Measurements from ENCODE around the gene CTAGE9. TPM values are rescaled to one million over a fixed set of nuclear protein-coding genes. Genes with fewer than 3 reads are reported as not detected.

Gene CTAGE9
- total and polyA plus RNA-seq, 7 experiments from 2014 or later: not detected

DNA sequence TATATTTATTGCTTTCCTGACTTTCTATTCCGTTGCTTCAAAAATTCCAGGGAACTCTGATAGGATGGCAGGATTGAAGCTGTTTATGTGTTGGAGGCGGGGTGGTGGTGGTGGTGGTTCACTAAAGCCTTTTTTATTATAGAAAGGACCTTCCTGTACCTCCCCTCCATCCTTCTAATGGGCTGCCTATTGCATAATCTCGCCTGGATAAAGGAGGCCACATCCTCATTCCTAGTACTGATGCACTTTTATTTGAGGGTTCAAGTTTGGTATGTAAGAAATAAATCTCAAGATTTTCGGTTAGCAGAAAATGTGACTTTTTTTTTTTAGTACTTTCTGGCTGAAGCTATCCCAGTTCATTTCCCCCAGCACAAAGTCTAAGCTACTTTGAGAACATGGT is 18.7 kb upstream of the CTAGE9 start:
- CTCF ChIA-PET: no interaction called here
- Mint-ChIP-seq H3K27me3 (peaks cover 0 to 6% (median 0%) of the 10 kb centered on the region in 5 donors), H3K36me3 (peaks cover 0 to 19% (median 4%) of the 10 kb centered on the region in 5 donors), H3K27ac (no peak overlapping the region), H3K4me1 (no peaks in the 10 kb centered on the region), H3K4me3 (no peak overlapping the region), H3K9me3 (peaks cover 0 to 5% (median 4%) of the 10 kb centered on the region in 11 donors)
- POLR2A ChIA-PET: interaction anchor here (0.6 kb wide), 1 partner anchor 944 kb away, joined by 3 read pairs; no protein-coding TSS in a partner anchor
- Histone ChIP-seq H3K9me3 (ENCODE audit: control insufficient read depth in 2 of 3, low read length in 3 of 3) (no peaks in the 10 kb centered on the region), H3K27ac (ENCODE audit: low read depth, low read length) (no peak overlapping the region), H3K27me3 (ENCODE audit: control insufficient read depth in 2 of 2, insufficient read depth in 2 of 2, low read length in 2 of 2) (no peaks in the 10 kb centered on the region), H3K4me3 (ENCODE audit: low read length) (no peak overlapping the region), H3K4me1 (ENCODE audit: control insufficient read depth in 2 of 2, insufficient read depth in 2 of 2, low read length in 2 of 2) (no peaks in the 10 kb centered on the region), H3K36me3 (ENCODE audit: control insufficient read depth in 2 of 3, insufficient read depth in 3 of 3, low read length in 3 of 3) (no peaks in the 10 kb centered on the region)
- intact Hi-C loops (cut with micrococcal nuclease): no loop called here
- ATAC-seq: no peak
- DNase-seq: no peak

DNA sequence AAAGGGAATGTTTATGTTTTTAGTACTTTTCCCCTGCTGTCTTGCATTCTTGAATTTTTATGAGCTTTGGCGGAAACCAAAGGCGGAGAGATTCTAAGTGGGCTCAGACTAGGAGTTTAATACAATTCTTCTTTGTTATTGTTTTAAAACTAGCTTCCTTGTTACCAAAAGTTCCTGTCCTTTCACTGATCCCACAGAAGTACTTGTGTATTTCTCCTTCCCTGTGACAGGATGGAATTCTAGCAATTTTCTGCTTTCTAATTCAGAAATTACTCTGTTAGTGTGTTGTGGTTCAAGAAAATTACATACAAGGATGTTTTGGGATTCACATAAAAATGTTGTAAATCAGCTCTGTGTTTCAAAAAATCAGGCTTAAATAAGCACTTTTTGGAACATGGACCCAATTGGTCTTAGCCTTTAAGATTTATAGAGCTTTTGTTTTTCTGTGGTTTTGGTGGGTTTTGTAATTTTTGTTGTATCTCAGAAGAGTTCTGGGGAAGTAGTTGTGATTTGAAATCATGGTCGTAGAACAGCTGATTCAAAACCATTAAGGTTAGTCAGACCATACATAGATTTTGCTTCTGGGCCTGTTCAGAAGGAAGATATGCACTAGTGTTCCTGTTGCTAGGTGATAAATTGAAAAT is 17.6 kb upstream of the CTAGE9 start:
- Histone ChIP-seq H3K27ac (ENCODE audit: low read depth, low read length) (no peak overlapping the region), H3K27me3 (ENCODE audit: control insufficient read depth in 2 of 2, insufficient read depth in 2 of 2, low read length in 2 of 2) (no peaks in the 10 kb centered on the region), H3K9me3 (ENCODE audit: control insufficient read depth in 2 of 3, low read length in 3 of 3) (no peaks in the 10 kb centered on the region), H3K4me1 (ENCODE audit: control insufficient read depth in 2 of 2, insufficient read depth in 2 of 2, low read length in 2 of 2) (no peaks in the 10 kb centered on the region), H3K4me3 (ENCODE audit: low read length) (no peak overlapping the region), H3K36me3 (ENCODE audit: control insufficient read depth in 2 of 3, insufficient read depth in 3 of 3, low read length in 3 of 3) (no peaks in the 10 kb centered on the region)
- Mint-ChIP-seq H3K27ac (no peak overlapping the region), H3K27me3 (peaks cover 0 to 6% (median 0%) of the 10 kb centered on the region in 5 donors), H3K4me1 (peaks cover 0 to 7% (median 0%) of the 10 kb centered on the region in 7 donors), H3K4me3 (no peak overlapping the region), H3K9me3 (peaks cover 0 to 5% (median 4%) of the 10 kb centered on the region in 11 donors), H3K36me3 (peaks cover 0 to 15% (median 4%) of the 10 kb centered on the region in 5 donors)
- POLR2A ChIA-PET: no interaction called here
- no peak for DNase-seq
- ATAC-seq: no peak
- intact Hi-C loops (cut with micrococcal nuclease): no loop called here
- CTCF ChIA-PET: no interaction called here

DNA sequence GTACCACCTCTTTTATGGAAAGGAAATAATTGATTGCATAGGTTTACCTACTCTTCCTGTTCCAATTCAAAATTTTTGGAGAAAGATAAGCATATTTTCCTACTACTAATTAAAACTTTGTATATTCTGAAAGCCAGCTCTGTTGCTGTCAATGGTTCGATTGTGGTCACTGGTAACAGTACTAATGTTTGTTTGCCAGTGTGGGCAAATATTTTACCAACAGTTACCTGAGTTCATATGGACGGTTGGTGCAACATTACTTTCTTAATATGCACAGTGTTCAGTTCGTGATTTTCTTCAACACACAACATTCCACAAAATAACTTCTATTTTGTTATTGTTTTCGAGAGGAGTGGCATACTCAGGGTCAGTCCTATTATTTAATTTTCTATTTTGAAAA is 17.1 kb upstream of the CTAGE9 start:
- Mint-ChIP-seq H3K36me3 (peaks cover 0 to 14% (median 4%) of the 10 kb centered on the region in 5 donors), H3K4me1 (peaks cover 0 to 7% (median 0%) of the 10 kb centered on the region in 7 donors), H3K9me3 (peaks cover 0 to 5% (median 4%) of the 10 kb centered on the region in 11 donors), H3K27me3 (peaks cover 0 to 6% (median 0%) of the 10 kb centered on the region in 5 donors), H3K27ac (no peak overlapping the region), H3K4me3 (no peak overlapping the region)
- Histone ChIP-seq H3K27me3 (ENCODE audit: control insufficient read depth in 2 of 2, insufficient read depth in 2 of 2, low read length in 2 of 2) (no peaks in the 10 kb centered on the region), H3K27ac (ENCODE audit: low read depth, low read length) (no peak overlapping the region), H3K4me1 (ENCODE audit: control insufficient read depth in 2 of 2, insufficient read depth in 2 of 2, low read length in 2 of 2) (no peaks in the 10 kb centered on the region), H3K9me3 (ENCODE audit: control insufficient read depth in 2 of 3, low read length in 3 of 3) (no peaks in the 10 kb centered on the region), H3K36me3 (ENCODE audit: control insufficient read depth in 2 of 3, insufficient read depth in 3 of 3, low read length in 3 of 3) (no peaks in the 10 kb centered on the region), H3K4me3 (ENCODE audit: low read length) (no peak overlapping the region)
- ChIA-PET POLR2A (no interaction called here), CTCF (no interaction called here)
- DNase-seq: no peak
- intact Hi-C loops (cut with micrococcal nuclease): no loop called here
- ATAC-seq: no peak

GRCh38 chr6:131727467-131727866 is 16.6 kb upstream of the CTAGE9 start:
- Histone ChIP-seq H3K4me1 (ENCODE audit: control insufficient read depth in 2 of 2, insufficient read depth in 2 of 2, low read length in 2 of 2) (no peaks in the 10 kb centered on the region), H3K9me3 (ENCODE audit: control insufficient read depth in 2 of 3, low read length in 3 of 3) (no peaks in the 10 kb centered on the region), H3K27ac (ENCODE audit: low read depth, low read length) (no peak overlapping the region), H3K27me3 (ENCODE audit: control insufficient read depth in 2 of 2, insufficient read depth in 2 of 2, low read length in 2 of 2) (no peaks in the 10 kb centered on the region), H3K4me3 (ENCODE audit: low read length) (no peak overlapping the region), H3K36me3 (ENCODE audit: control insufficient read depth in 2 of 3, insufficient read depth in 3 of 3, low read length in 3 of 3) (no peaks in the 10 kb centered on the region)
- CTCF ChIA-PET: no interaction called here
- peaks cover 0 to 5% (median 4%) of the 10 kb centered on the region in 11 donors for H3K9me3 Mint-ChIP-seq
- DNase-seq (no peak), ATAC-seq (no peak)
- POLR2A ChIA-PET: no interaction called here
- H3K36me3 Mint-ChIP-seq: peaks cover 0 to 14% (median 4%) of the 10 kb centered on the region in 5 donors
- H3K4me3 Mint-ChIP-seq: no peak overlapping the region
- H3K27me3 Mint-ChIP-seq: peaks cover 0 to 6% (median 0%) of the 10 kb centered on the region in 5 donors
- H3K4me1 Mint-ChIP-seq: peaks cover 0 to 7% (median 0%) of the 10 kb centered on the region in 7 donors
- intact Hi-C loops (cut with micrococcal nuclease): no loop called here
- H3K27ac Mint-ChIP-seq: no peak overlapping the region

- no peak overlapping the region for H3K4me3 Mint-ChIP-seq
- Histone ChIP-seq H3K4me3 (ENCODE audit: low read length) (no peak overlapping the region), H3K4me1 (ENCODE audit: control insufficient read depth in 2 of 2, insufficient read depth in 2 of 2, low read length in 2 of 2) (no peaks in the 10 kb centered on the region), H3K36me3 (ENCODE audit: control insufficient read depth in 2 of 3, insufficient read depth in 3 of 3, low read length in 3 of 3) (no peaks in the 10 kb centered on the region), H3K27ac (ENCODE audit: low read depth, low read length) (no peak overlapping the region), H3K27me3 (ENCODE audit: control insufficient read depth in 2 of 2, insufficient read depth in 2 of 2, low read length in 2 of 2) (no peaks in the 10 kb centered on the region), H3K9me3 (ENCODE audit: control insufficient read depth in 2 of 3, low read length in 3 of 3) (no peaks in the 10 kb centered on the region)
- no peak overlapping the region for H3K27ac Mint-ChIP-seq
- no peak for ATAC-seq
- intact Hi-C loops (cut with micrococcal nuclease): no loop called here
- POLR2A ChIA-PET: no interaction called here
- H3K4me1 Mint-ChIP-seq: peaks cover 0 to 7% (median 0%) of the 10 kb centered on the region in 7 donors
- H3K27me3 Mint-ChIP-seq: no peaks in the 10 kb centered on the region
- DNase-seq: no peak
- peaks cover 0 to 5% (median 4%) of the 10 kb centered on the region in 11 donors for H3K9me3 Mint-ChIP-seq
- CTCF ChIA-PET: no interaction called here
- peaks cover 0 to 10% (median 4%) of the 10 kb centered on the region in 5 donors for H3K36me3 Mint-ChIP-seq
Observed at GRCh38 chr6:131724114-131724513, 13.3 kb upstream of the CTAGE9 start.

DNA sequence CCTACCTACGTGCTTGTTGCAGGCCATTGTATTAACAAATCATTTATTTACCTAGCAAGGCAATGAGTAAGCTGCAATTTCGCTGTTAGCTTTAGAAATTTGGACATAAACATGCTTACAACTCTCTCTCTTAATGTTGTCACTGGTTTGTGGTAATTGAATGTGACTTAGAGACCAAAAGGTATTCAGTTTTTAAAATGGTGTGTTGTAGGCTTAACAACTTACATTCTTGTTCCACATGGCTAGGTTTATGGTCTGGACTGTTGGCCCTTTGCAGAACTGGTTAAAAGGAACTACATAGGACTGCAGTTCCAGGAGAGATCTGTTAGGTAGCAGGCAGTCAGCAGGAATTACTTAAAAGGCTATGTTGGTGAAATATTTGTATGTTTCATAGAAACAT is 10.3 kb upstream of the CTAGE9 start:
- DNase-seq (no peak), ATAC-seq (no peak)
- Mint-ChIP-seq H3K36me3 (peaks cover 0 to 4% (median 2%) of the 10 kb centered on the region in 5 donors), H3K27ac (no peak overlapping the region), H3K4me3 (no peak overlapping the region), H3K4me1 (peaks cover 0 to 7% (median 0%) of the 10 kb centered on the region in 7 donors), H3K27me3 (peaks cover 0 to under 1% (median 0%) of the 10 kb centered on the region in 5 donors), H3K9me3 (peaks cover 0 to 2% (median 0%) of the 10 kb centered on the region in 11 donors)
- Histone ChIP-seq H3K36me3 (ENCODE audit: control insufficient read depth in 2 of 3, insufficient read depth in 3 of 3, low read length in 3 of 3) (no peaks in the 10 kb centered on the region), H3K4me1 (ENCODE audit: control insufficient read depth in 2 of 2, insufficient read depth in 2 of 2, low read length in 2 of 2) (no peaks in the 10 kb centered on the region), H3K27me3 (ENCODE audit: control insufficient read depth in 2 of 2, insufficient read depth in 2 of 2, low read length in 2 of 2) (no peaks in the 10 kb centered on the region), H3K9me3 (ENCODE audit: control insufficient read depth in 2 of 3, low read length in 3 of 3) (no peaks in the 10 kb centered on the region), H3K27ac (ENCODE audit: low read depth, low read length) (no peak overlapping the region), H3K4me3 (ENCODE audit: low read length) (no peak overlapping the region)
- ChIA-PET POLR2A (no interaction called here), CTCF (no interaction called here)
- intact Hi-C loops (cut with micrococcal nuclease): no loop called here

Data from naive thymus-derived CD4-positive, alpha-beta T cell (primary cell).